GM20000 (cell line): ENCODE results near the gene CTRB2.
"Not testable (repeated sequence)": the region's sequence is repeated elsewhere in the genome, so short reads cannot be mapped to it uniquely, and the experiment has no call there.

ENCODE experiments used
- DNase-seq: peaks from one replicate; pipeline ENCODE4 v3.0.0; 2012; ENCODE audit warnings: low spot score
- TF ChIP-seq, protein P1 (sequence below): IDR thresholded peaks from 2 replicates; pipeline ENCODE4 v1.5.1; 2012; ENCODE audit warnings: mild to moderate bottlenecking, control low read depth; ENCODE audit errors: extremely low read depth, missing control alignments

Gene CTRB2

GRCh38 chr16:75222271-75222783 is 15.4 kb upstream of the CTRB2 start:
- TF ChIP-seq, protein P1, sequence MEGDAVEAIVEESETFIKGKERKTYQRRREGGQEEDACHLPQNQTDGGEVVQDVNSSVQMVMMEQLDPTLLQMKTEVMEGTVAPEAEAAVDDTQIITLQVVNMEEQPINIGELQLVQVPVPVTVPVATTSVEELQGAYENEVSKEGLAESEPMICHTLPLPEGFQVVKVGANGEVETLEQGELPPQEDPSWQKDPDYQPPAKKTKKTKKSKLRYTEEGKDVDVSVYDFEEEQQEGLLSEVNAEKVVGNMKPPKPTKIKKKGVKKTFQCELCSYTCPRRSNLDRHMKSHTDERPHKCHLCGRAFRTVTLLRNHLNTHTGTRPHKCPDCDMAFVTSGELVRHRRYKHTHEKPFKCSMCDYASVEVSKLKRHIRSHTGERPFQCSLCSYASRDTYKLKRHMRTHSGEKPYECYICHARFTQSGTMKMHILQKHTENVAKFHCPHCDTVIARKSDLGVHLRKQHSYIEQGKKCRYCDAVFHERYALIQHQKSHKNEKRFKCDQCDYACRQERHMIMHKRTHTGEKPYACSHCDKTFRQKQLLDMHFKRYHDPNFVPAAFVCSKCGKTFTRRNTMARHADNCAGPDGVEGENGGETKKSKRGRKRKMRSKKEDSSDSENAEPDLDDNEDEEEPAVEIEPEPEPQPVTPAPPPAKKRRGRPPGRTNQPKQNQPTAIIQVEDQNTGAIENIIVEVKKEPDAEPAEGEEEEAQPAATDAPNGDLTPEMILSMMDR: no peak
- no peak for DNase-seq

DNA sequence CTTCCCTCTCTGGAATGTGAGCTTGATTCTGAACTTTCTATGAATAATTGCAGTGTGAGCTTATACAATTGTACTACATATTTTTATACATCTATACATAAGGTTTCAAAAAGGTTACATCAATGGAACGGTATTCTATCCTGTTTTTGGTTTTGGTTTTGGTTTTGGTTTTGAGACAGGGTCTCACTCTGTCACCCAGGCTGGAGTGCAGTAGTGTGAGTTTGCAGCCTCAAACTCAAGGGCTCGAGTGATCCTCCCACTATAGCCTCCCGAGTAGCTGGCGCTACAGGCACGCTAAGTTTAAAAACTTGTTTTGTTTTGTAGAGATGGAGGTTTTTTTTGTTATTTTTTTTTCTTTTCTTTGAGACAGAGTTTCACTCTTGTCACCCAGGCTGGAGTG is 12.9 kb upstream of the CTRB2 start:
- peak; percentile 45 for DNase-seq
- TF ChIP-seq, protein P1: no peak

GRCh38 chr16:75219088-75219487 is 12.1 kb upstream of the CTRB2 start:
- TF ChIP-seq, protein P1: no peak

DNA sequence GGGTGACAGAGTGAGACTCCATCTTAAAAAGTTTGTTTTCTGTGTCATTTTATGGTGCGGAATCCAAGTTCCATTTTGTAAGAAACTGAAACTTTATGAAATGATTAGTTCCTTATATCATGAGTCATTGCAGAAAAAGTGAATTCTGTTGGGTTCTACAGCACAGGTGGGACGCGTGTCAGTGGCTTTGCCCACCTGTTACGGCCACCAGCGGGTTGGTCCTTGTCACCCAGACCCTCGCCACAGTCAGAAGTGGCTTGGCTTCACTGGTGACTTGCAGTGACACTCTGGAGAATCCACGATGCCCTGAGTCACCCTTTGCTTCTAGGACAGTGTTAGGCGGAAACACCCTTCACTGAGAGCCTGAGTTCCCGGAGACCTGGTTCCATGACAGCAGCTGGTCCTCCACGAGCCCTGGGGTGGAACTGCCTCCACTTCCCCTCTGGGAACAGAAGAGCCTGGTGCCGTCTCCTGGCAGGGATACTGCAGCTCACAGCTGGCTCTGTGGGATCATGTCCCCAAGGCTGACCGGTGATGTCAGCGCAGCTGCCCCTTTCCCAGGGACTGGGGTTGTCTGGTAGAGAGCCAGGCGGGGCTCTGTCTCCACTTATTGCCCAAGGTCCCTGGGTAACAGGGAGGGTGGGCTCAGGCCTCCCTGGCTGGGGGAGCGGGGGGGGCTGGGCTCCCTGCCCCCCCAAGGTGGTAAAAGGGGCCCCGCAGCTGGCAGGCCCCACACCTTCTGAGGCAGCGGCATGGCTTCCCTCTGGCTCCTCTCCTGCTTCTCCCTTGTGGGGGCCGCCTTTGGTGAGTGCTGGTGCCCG is 11.5 kb upstream of the CTRB2 start, which contains the start of gene CTRB1:
TSS of gene CTRB1 (plus strand) at position 733 of the 821 bp plus-strand sequence. CDS start at position 753, 20 bp downstream.
- TF ChIP-seq, protein P1: no peak
- peak; percentile 65 for DNase-seq

More at GRCh38 chr16:75219088-75219487, 12.1 kb upstream of the CTRB2 start:
- DNase-seq: no peak

- TF ChIP-seq, protein P1: no peak
- DNase-seq: no peak
These were observed 10.5 kb upstream of the CTRB2 start for GRCh38 chr16:75217389-75217851.

- DNase-seq: no peak
- TF ChIP-seq, protein P1: no peak
These were observed 9.6 kb upstream of the CTRB2 start for GRCh38 chr16:75216576-75216975.

DNA sequence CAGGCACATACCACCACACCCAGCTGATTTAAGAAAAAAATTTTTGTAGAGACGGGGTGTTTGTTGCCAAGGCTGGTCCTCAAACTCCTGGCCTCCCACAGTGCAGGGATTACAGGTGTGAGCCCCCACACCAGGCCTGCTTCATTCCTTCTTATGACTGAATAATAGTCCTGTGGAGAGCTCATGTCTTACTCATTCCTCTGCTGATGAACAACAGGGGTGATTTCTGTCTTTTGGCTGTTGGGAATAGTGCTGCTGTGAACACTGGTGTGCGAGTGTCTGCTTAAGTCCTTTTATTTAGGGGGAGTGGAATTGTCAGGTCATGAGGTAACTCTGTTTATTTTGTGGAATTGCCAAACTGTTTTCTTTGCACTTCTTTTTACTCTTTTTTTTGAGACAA is 9.2 kb upstream of the CTRB2 start:
- TF ChIP-seq, protein P1: no peak

GRCh38 chr16:75211286-75211685 is 4.3 kb upstream of the CTRB2 start:
- DNase-seq: not testable (repeated sequence)

More for the DNA sequence above, 9.2 kb upstream of the CTRB2 start:
- DNase-seq: no peak
